ENCODE results near the gene ZNF2.
A peak's percentile ranks its signal among the peaks of the same experiment; 100 is the strongest.

- no peak for TF ChIP-seq ZNF121 (CRISPR knock-in tag; IDR thresholded peaks at IDR 0.05)
- no peak for TF ChIP-seq CTCF (IDR thresholded peaks at IDR 0.05)
- TF ChIP-seq NR2C2 (CRISPR knock-in tag; IDR thresholded peaks at IDR 0.05), result no peak
- TF ChIP-seq USF2 (CRISPR knock-in tag; IDR thresholded peaks at IDR 0.05), result peak; percentile 64
- no peak for TF ChIP-seq KAT7 (CRISPR knock-in tag; IDR thresholded peaks at IDR 0.05; ENCODE audit: borderline replicate concordance)
- TF ChIP-seq SMAD3 (CRISPR knock-in tag; IDR thresholded peaks at IDR 0.05; ENCODE audit: borderline replicate concordance), result 0 out of 2 replicates have a peak, but pooled peaks have one; percentile 79
- peak; percentile 12; the same call in 1 of the 2 replicates for TF ChIP-seq ARID4B (CRISPR knock-in tag; IDR thresholded peaks at IDR 0.05; ENCODE audit: borderline replicate concordance)
- no peak for TF ChIP-seq ATF2 (CRISPR knock-in tag; IDR thresholded peaks at IDR 0.05; ENCODE audit: borderline replicate concordance, low read depth)
- no peak for TF ChIP-seq ZNF512 (CRISPR knock-in tag; IDR thresholded peaks at IDR 0.05; ENCODE audit: borderline replicate concordance)
- 0 out of 2 replicates have a peak, but pooled peaks have one; percentile 12 for TF ChIP-seq NFE2L1 (CRISPR knock-in tag; IDR thresholded peaks at IDR 0.05)
- TF ChIP-seq ESRRA (CRISPR knock-in tag; IDR thresholded peaks at IDR 0.05; ENCODE audit: borderline replicate concordance), result no peak
- peak; percentile 56; the same call in 1 of the 2 replicates for TF ChIP-seq SP1 (CRISPR knock-in tag; conservative IDR thresholded peaks at IDR 0.05)
- TF ChIP-seq ETV6 (CRISPR knock-in tag; IDR thresholded peaks at IDR 0.05), result 0 out of 2 replicates have a peak, but pooled peaks have one; percentile 55
Observed at GRCh38 chr2:95165371-95166064, at the start of gene ZNF2.
